GM21423 (cell line): ENCODE measurements around the gene TRIM66.

ENCODE experiments used
- ATAC-seq: cut with Tn5 transposase; IDR thresholded peaks from one replicate; pipeline ENCODE4 v1.9.1; 2021; ENCODE audit warnings: mild to moderate bottlenecking, moderate library complexity; ENCODE audit not compliant: unreplicated experiment

The TRIM66 gene, protein sequence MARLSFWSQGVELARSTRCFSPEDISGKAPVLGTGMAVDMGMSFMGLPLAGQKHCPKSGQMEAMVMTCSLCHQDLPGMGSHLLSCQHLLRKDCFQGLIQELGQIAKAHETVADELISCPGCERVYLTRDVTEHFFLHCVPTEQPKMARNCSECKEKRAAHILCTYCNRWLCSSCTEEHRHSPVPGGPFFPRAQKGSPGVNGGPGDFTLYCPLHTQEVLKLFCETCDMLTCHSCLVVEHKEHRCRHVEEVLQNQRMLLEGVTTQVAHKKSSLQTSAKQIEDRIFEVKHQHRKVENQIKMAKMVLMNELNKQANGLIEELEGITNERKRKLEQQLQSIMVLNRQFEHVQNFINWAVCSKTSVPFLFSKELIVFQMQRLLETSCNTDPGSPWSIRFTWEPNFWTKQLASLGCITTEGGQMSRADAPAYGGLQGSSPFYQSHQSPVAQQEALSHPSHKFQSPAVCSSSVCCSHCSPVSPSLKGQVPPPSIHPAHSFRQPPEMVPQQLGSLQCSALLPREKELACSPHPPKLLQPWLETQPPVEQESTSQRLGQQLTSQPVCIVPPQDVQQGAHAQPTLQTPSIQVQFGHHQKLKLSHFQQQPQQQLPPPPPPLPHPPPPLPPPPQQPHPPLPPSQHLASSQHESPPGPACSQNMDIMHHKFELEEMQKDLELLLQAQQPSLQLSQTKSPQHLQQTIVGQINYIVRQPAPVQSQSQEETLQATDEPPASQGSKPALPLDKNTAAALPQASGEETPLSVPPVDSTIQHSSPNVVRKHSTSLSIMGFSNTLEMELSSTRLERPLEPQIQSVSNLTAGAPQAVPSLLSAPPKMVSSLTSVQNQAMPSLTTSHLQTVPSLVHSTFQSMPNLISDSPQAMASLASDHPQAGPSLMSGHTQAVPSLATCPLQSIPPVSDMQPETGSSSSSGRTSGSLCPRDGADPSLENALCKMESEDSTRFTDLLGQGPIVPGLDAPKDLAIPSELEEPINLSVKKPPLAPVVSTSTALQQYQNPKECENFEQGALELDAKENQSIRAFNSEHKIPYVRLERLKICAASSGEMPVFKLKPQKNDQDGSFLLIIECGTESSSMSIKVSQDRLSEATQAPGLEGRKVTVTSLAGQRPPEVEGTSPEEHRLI (N-terminal part only)

DNA sequence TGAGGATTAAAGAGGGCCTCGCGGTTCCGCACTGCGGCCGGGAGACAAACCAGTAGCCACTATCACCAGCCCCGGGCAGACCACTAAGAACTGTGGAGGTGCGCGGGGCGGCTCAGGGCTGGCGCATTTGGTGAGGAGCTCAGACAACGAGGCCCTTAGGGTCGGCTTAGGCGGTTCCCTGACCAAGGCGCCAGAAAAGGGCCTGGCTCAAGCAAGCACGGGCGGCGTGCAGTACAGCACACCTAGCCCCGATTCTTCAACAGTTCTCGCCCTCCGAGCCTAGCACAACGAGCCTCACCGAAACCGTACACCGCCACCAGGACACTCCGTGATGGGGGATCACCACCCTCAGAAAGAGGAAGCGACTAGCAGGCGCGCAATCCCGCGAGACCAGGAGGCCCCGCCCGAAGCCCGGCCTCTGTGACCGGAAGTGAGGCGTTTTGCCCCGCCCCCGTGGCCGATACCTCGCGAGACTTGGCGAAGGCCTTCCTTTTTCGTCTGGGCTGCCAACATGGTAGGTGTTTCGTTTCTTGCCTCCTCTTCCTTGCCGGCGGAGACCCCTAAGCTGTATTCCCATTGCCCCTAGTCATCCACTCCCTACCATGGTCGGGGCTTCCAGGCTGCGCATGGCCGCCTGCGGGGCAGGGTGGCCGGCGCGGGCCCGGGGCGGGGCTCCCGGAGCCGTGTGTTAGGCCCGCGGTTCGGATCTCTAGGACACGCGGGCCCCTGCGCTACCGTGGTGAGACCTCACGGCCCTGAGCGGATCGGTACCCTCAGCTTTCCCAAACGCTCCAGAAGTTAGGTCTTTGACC is at the start of gene TRIM66, which contains the start of gene RPL27A:
Gene TRIM66 (minus strand): TSS at position 363 of the 812 bp plus-strand sequence. CDS start 10,391 bp downstream, outside the sequence.
Gene RPL27A (plus strand): TSS at position 490 of the 812 bp plus-strand sequence. CDS start 22 bp downstream, at position 512.
- peak; percentile 95 for ATAC-seq

DNA sequence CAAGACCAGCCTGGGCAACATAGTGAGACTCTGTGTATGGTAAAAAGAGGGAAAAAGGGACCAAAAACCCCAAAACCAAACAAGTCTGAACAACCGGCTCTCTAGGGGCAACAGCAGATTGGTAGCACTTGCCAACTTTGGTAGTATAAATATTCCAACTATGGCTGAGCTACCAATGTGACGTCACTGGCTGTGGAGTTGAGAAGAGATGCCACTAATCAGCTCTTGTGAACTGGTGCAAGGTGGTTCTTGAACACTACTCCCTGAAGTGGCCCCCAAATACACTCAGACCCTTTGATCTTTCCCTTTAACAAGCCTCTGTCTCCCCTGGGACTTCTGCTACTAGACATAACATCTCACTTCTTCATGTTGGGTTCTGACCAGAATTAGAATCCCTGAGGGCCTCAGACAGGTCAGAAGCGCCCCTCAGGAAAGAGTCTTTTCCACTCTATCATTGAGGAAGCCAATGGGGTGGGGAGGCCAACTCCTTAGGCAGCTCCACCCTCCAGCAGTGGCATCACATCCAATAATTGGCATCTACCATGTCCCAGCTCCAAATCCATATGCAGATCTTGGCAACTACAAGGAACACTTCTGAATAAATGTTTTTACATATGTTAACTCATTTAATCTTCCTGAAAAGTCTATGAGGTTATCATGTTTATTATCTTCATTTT is 49.3 kb upstream of the TRIM66 start:
- ATAC-seq = no peak

DNA sequence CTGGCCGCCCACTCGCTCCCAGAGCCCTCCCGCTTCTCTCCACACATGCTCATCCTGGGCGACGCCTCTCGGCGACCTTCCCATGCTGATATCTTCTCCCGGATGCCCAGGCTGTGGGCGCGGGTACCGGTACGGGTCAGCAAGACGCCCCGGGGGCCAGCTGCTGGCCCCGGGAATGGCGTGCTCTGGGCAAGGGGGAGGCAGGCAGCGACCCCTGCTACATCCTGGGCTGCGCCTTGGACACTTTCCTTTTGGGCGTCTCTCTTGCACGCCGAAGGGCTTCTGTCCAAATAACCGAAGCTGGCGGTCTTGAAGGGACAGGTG is 48.2 kb upstream of the TRIM66 start:
- no peak for ATAC-seq

DNA sequence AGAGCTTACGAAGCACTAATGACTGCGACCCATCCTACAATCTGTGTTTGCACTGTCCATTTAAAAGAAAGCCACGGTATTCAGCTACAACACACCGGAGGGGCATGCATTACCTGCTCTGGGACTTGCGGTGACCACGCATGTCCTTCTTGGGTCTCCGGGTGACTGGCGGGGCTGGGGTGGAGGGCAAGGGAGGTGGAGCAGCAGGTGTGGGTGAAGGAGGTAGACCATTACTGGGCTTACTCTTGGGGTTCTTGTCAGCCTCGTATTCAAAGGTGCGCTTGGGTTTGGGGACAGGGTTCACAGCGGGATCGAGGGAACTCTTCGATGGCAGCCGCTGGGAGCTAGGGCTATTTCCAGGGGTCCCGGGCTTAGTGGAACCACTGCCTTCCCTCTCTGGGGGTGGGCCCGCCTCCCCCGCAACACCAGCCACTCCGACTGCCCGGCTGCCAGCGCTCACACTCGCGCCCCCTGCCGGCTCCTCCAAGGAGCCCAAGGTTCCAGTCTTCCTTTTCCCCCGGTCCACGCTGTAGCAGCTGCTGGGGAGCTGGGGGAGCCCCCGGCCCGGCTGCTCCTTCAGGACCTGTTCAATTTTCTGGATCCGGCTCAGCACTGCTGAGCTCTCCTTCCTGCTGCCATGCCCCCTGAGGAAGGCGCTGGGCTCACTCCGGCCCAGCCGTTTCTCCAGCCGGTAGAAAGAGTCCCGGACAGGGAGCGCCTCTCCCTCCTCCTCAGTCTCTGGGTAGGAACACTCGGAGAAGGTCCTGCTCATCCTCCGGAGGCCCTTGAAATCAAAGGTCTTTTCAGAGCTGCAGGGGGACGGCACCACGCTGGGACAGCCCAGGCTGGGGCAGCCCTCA is 47.6 kb upstream of the TRIM66 start:
- no peak for ATAC-seq

DNA sequence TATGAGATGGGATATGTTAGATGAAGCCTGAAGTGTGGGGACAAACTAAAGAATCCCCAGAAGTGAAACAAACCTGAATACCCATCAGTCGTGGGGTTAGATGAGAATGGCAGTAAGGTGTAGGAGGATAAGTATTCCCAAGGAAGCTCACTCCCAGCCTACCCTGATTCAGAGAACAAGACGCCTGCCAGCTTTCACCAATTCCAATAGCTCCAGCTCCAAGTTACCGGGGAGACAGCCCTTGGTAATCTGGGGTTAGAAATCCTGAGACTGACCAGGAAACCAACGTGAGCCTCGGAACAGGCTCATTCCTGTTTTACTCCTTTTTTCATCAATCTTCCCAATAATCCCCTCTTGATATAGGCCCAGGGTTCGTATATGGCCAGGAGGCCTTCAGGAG is 46.6 kb upstream of the TRIM66 start:
- no peak for ATAC-seq

DNA sequence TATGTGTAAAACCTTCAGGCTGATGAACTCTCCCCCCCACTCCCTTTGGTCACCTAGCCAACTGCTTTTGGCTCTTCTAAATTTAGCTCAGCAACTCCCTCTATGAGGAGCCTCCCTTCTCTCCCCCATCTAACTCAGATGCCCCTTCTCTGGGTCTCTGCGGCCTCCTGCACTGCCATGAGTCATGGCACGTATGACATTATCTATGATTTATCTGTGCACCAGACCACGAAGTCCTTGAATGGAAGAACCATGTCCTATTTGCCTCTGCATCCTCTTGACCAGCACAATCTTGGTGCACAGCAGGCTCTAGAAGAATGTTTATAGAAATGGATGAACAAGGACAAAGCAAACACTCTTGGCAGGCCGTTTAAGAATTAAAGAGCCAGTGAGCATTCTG is 46.1 kb upstream of the TRIM66 start:
- ATAC-seq = no peak

DNA sequence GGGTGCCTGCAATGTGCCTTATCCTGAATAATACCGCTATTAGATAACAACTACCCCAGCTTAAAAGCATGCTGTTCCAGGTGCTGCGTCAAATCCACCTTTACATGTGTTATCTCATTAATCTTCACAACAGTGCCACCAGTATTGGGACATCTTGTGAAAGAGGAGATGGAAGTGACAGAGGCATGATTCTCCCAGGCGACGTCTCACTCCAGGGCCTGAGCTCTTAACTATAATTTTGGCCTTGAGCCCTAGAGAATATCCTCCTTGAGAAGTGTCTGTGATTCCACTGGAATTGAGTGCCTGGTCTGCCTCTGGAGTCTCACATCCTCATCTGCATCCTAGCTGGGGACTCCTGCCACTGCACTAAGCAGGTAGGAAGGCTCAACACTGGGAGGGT is 43.9 kb upstream of the TRIM66 start:
- ATAC-seq = no peak

DNA sequence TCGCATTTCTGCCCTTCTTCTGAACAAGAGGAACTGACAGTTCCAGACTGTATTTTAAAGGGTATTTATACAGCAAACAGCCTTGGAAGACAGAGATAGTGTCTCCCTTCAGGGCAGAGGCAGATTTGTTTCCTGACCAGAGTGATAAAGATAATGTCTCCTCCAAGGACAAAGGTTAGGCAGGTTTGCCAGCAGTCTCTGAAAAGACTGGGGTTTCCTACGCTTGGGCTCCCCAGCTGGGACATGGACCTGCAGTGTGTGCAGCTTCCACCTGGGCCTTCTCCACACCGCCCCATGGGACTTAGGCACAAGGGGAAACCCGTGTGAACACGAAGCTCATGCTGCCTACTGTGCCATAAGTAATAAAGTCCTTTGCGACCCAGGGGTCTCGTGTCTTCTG is 42.2 kb upstream of the TRIM66 start:
- no peak for ATAC-seq

DNA sequence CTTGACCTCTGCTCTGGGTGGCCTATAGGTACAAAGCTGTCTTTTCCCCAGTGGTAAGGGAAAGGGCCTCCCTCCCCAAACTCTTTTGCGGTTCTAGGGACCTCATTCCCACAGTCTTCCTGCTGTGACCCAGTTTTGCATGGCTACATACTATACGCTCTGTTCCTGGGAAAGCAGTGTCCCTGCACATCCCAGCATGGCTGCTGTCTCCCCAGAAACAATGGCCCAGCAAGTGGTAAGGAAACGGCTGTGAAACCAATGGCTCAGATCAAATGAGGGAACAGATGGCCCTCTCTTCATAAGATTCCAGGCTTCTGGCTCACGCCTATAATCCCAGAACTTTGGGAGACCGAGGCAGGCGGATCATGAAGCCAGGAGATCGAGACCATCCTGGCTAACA is 41.2 kb upstream of the TRIM66 start:
- no peak for ATAC-seq

DNA sequence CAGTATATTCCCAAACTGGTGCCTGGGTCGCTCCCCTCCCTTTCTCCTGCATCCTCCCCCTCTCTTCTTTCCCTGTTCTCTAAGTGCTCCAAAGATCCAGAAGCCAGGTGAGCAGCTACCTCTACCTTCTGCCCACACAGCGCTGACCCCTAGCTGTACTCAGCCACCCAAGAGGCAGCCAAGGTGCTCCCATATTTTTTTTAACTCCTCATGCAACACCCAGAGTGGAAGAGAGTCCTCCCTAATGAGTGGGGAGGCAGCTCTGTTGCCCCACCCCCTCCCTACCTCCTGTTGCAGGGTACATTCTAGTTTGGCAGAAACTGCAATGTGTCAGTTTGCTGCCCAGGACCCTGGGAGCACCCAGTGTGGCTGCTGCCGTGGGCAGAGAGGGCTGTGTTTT is 40.3 kb upstream of the TRIM66 start:
- ATAC-seq = no peak

DNA sequence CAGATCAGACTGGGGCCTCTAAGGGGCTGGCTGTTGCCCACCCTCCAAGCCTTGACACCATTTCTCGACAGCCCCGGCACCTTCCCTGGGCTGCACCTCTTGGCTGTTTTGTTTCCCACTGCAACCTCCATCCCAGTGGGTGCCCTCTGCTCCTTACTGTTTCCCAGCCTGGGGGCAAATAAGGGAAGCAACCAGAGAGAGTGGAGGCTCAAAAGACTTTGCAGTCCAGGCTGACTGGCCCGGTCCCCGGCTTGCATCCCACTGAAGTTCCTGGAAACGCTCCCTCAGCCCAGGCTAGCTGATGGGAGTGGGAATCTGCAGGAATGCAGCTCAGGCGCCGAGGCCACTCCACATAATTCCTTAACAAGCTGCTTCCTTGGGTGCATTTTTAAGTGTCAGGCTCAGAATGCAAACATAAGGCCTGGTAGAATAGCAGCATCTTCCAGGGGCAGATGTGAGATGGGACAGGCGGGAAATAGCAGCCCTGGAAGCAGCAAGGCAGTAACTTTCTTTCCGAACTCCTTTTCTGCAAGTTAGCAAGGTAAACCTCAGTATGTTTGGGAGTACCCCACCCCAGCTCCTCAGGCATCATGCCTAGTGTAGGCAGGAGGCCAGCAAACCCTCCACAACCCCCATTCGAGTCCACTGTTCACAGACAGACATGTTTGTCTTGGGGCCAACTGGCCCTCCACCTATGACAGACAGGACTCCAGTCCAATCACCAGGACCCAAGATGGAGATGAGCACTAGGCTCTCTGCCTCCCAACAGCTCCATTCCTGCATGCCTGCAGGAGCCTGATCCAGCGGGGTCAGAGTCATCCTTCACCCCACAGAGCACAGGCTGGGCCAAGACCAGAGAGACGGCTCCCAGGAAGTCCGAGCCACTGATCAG is 39.4 kb upstream of the TRIM66 start:
- no peak for ATAC-seq

DNA sequence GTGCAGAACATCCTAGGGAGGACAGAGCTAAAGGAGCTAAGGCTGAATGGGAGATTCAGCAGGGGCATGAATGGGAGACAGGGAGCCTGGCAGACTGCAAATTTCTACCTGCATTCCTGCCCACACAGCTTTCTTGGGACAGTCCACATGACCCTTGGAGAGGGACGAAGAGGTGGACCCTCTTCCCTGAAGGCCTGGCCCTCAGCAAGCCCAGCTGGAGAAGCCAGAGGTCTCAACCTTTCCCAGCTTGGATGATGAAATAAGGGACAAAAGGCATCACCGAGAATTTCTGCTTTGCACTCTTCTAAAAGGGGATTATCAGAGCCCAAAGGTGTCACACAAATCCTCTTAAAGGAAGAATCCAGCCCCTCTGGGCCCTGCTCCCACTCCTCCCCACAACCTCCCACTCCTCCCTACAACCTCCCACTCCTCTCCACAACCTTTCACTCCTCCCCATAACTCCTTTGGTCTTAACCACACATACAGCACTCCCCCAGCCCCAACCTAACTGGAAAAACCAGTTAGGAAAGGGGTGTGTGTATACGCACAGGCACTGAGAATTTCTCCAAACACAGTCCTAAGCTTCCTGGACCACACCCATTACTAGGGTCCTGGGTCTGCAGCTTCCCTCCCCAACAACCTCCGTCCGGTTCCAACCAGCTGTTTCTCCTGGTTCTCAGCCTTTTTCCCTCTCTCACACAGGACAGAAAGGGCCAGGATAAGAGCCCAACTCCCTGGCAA is 38.6 kb upstream of the TRIM66 start:
- no peak for ATAC-seq

DNA sequence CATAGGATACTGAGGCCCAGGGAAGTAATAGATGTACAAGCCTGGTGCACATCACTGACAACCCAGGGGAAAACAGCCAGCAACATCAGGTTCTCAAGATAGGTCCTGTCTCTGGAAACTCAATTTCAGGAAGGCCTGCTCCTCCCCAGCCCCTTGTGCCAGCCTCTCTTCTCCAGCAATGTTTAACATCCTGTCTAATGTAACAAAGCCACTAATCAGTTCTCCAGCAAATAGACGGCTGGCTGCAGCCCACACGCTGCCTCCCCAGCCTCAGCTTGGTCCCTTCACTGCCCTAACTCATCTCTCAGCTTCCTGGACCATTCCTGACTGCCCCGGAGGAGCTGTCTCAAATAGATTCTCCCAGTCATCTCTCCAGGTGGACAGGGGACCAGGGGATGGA is 37.9 kb upstream of the TRIM66 start:
- ATAC-seq = no peak

DNA sequence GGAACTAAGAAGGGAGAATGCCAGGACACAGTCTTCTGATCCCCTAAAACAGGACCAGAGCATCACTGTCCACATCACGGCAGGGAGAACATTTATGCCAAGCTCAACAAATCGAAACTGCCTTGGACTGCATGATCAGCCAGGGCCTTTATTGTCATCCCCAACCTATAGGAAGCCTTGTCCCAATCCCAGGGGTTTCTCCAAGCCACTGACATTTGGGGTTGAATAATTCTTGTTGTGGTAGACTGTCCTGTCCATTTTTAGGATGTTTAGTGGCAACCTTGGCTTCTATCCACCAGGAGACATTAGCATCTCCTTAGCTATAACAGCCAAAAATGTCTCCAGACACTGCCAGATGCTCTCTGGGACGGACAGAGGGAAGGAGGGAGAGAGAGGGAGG is 37.3 kb upstream of the TRIM66 start:
- no peak for ATAC-seq

DNA sequence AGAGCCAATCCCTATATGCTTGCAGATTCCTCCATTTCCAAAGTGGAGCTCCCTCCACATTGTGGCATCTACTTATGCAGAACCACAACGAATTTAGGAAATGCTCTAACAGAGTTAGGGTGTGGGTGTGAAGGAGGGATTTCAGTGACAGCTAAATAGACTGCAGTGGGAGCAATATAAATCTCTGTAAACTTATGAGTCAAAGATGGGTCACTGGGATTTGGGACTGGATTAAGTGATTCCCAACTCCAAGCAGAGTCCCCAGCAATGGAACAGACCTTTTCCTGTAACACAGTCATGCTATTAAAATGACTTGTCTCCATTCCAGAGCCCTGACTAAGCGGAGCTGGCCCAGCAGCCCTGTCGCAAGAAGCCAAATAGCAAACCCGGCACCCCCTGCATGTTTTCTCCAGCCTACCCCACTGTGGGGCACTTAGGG is 36.8 kb upstream of the TRIM66 start:
- ATAC-seq = no peak

DNA sequence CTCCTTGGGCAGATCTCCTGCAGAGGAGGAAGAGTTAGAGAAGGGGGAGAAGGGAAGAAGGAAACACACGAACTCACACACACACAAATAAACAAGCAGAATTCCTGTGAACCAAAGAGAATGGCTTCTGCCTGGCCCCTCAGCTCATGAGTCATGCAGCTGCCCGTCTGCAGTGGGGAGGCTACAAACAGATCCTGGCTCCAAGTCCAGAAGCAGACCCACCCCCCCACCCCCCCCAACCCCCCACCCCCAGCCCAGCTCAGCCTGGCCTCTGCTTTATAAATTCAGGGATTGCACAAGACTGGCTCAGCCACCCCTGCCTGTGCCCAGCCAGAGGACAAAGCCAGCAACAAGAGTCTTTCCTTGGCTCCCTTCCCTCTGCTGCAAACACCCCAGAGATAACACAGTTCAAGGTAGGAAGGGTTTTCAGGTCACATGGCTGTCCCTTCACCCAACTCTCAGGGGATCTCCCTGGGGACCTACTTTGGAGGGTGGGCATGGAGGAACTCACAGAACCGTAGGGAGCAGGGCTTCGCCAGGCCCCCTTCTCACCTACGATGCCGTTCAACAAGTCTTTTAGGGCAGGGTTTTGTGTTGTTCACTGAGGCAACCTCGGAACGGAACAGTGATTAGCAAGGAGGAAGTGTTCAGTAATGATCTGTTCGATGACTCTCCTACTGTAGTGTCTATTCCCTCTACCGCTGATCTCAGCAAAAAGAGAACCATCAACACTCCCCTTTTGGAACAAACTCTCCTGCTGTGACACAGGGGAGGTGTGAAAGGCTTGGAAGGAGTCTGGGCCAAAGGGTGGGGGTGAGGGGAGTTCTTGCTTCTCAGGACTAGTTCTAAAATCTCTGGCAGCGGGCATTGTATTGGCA is 35.6 kb upstream of the TRIM66 start:
- ATAC-seq = peak; percentile 49

DNA sequence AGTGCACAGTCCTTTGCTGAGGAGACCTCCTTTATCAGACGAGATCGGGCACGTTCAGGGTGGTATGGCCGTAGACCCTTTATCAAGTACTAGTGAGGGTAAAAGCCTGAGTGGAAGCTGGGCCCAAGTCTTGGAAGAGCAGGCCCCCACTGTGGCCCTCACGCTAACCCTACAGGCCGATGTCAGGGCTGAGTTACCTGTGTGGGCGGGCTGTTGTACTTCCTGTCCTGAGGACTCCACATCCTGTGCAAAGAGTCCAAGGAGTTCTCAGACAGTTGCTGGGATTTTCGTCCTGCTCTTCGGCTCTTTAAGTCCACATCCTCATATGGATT is 35.0 kb upstream of the TRIM66 start:
- no peak for ATAC-seq
